ENCODE data around the gene STARD9. TPM values are rescaled to one million over a fixed set of nuclear protein-coding genes. Genes with fewer than 3 reads are reported as not detected.
"Not testable (repeated sequence)": the region's sequence is repeated elsewhere in the genome, so short reads cannot be mapped to it uniquely, and the experiment has no call there.

Gene STARD9
- polyA plus RNA-seq, 1 donor = 10.3 TPM

- DNase-seq = no peak
- H3K36me3 ChIP-seq (ENCODE audit: control insufficient read depth, insufficient read depth, low read length) = peaks cover 2% of the 10 kb centered on the region
- no peak overlapping the region for H3K4me3 ChIP-seq (ENCODE audit: low read length)
- H3K4me1 ChIP-seq (ENCODE audit: control insufficient read depth, insufficient read depth, low read length) = peaks cover 2% of the 10 kb centered on the region
- no peaks in the 10 kb centered on the region for H3K9me3 ChIP-seq (ENCODE audit: control insufficient read depth, low read depth, low read length)
- no peaks in the 10 kb centered on the region for H3K27me3 ChIP-seq (ENCODE audit: control insufficient read depth, insufficient read depth, low read length)
- no CpG with 5 or more reads among the region's 5 CpGs for WGBS (ENCODE audit: insufficient coverage, low lambda C conversion rate)
- no peak overlapping the region for H3K27ac ChIP-seq (ENCODE audit: low read length)
Observed at GRCh38 chr15:42590619-42591237, 15.3 kb downstream of the STARD9 start.

GRCh38 chr15:42591238-42591934, 16.0 kb downstream of the STARD9 start:
- H3K27me3 ChIP-seq (ENCODE audit: control insufficient read depth, insufficient read depth, low read length) = no peaks in the 10 kb centered on the region
- peaks cover 2% of the 10 kb centered on the region for H3K4me1 ChIP-seq (ENCODE audit: control insufficient read depth, insufficient read depth, low read length)
- no peak overlapping the region for H3K4me3 ChIP-seq (ENCODE audit: low read length)
- no peak overlapping the region for H3K27ac ChIP-seq (ENCODE audit: low read length)
- peak; percentile 26 to 40 for DNase-seq
- no peaks in the 10 kb centered on the region for H3K36me3 ChIP-seq (ENCODE audit: control insufficient read depth, insufficient read depth, low read length)
- H3K9me3 ChIP-seq (ENCODE audit: control insufficient read depth, low read depth, low read length) = no peaks in the 10 kb centered on the region
- 20% methylated on average over 1 of the region's 10 CpGs for WGBS (ENCODE audit: insufficient coverage, low lambda C conversion rate)

- Histone ChIP-seq H3K4me3 (ENCODE audit: low read length) (no peak overlapping the region), H3K9me3 (ENCODE audit: control insufficient read depth, low read depth, low read length) (no peaks in the 10 kb centered on the region), H3K27ac (ENCODE audit: low read length) (no peak overlapping the region), H3K36me3 (ENCODE audit: control insufficient read depth, insufficient read depth, low read length) (no peaks in the 10 kb centered on the region), H3K4me1 (ENCODE audit: control insufficient read depth, insufficient read depth, low read length) (peaks cover 2% of the 10 kb centered on the region), H3K27me3 (ENCODE audit: control insufficient read depth, insufficient read depth, low read length) (no peaks in the 10 kb centered on the region)
- DNase-seq = no peak
- WGBS (ENCODE audit: insufficient coverage, low lambda C conversion rate) = no CpG with 5 or more reads among the region's 3 CpGs
Observed at GRCh38 chr15:42592716-42593115, 17.3 kb downstream of the STARD9 start.

GRCh38 chr15:42593143-42593542, 17.7 kb downstream of the STARD9 start:
- no CpG with 5 or more reads among the region's 4 CpGs for WGBS (ENCODE audit: insufficient coverage, low lambda C conversion rate)
- H3K36me3 ChIP-seq (ENCODE audit: control insufficient read depth, insufficient read depth, low read length) = no peaks in the 10 kb centered on the region
- no peaks in the 10 kb centered on the region for H3K27me3 ChIP-seq (ENCODE audit: control insufficient read depth, insufficient read depth, low read length)
- no peak overlapping the region for H3K4me3 ChIP-seq (ENCODE audit: low read length)
- H3K9me3 ChIP-seq (ENCODE audit: control insufficient read depth, low read depth, low read length) = no peaks in the 10 kb centered on the region
- H3K4me1 ChIP-seq (ENCODE audit: control insufficient read depth, insufficient read depth, low read length) = peaks cover 2% of the 10 kb centered on the region
- DNase-seq = no peak
- peak overlapping the region; percentile 26 for H3K27ac ChIP-seq (ENCODE audit: low read length)

- H3K4me3 ChIP-seq (ENCODE audit: low read length) = no peak overlapping the region
- H3K27me3 ChIP-seq (ENCODE audit: control insufficient read depth, insufficient read depth, low read length) = no peaks in the 10 kb centered on the region
- no peaks in the 10 kb centered on the region for H3K9me3 ChIP-seq (ENCODE audit: control insufficient read depth, low read depth, low read length)
- no peak for DNase-seq
- H3K4me1 ChIP-seq (ENCODE audit: control insufficient read depth, insufficient read depth, low read length) = peaks cover 2% of the 10 kb centered on the region
- 100% methylated on average over 2 of the region's 5 CpGs for WGBS (ENCODE audit: insufficient coverage, low lambda C conversion rate)
- H3K36me3 ChIP-seq (ENCODE audit: control insufficient read depth, insufficient read depth, low read length) = no peaks in the 10 kb centered on the region
- H3K27ac ChIP-seq (ENCODE audit: low read length) = no peak overlapping the region
Observed at GRCh38 chr15:42594095-42594494, 18.7 kb downstream of the STARD9 start.

GRCh38 chr15:42595626-42596240, 20.3 kb downstream of the STARD9 start:
- 83% methylated on average over 2 of the region's 4 CpGs for WGBS (ENCODE audit: insufficient coverage, low lambda C conversion rate)
- peak; percentile 49 for DNase-seq

GRCh38 chr15:42601316-42601715, 25.9 kb downstream of the STARD9 start:
- H3K27me3 ChIP-seq (ENCODE audit: control insufficient read depth, insufficient read depth, low read length); H3K9me3 ChIP-seq (ENCODE audit: control insufficient read depth, low read depth, low read length); H3K4me1 ChIP-seq (ENCODE audit: control insufficient read depth, insufficient read depth, low read length); H3K27ac ChIP-seq (ENCODE audit: low read length); H3K4me3 ChIP-seq (ENCODE audit: low read length); H3K36me3 ChIP-seq (ENCODE audit: control insufficient read depth, insufficient read depth, low read length); DNase-seq: not testable (repeated sequence)
- WGBS (ENCODE audit: insufficient coverage, low lambda C conversion rate) = 100% methylated on average over 1 of the region's 30 CpGs

More at GRCh38 chr15:42595626-42596240, 20.3 kb downstream of the STARD9 start:
- Histone ChIP-seq H3K4me1 (ENCODE audit: control insufficient read depth, insufficient read depth, low read length) (peaks cover 2% of the 10 kb centered on the region), H3K9me3 (ENCODE audit: control insufficient read depth, low read depth, low read length) (no peaks in the 10 kb centered on the region), H3K4me3 (ENCODE audit: low read length) (no peak overlapping the region), H3K36me3 (ENCODE audit: control insufficient read depth, insufficient read depth, low read length) (no peaks in the 10 kb centered on the region), H3K27me3 (ENCODE audit: control insufficient read depth, insufficient read depth, low read length) (no peaks in the 10 kb centered on the region), H3K27ac (ENCODE audit: low read length) (peak overlapping the region; percentile 13)

- Histone ChIP-seq H3K27ac (ENCODE audit: low read length) (no peak overlapping the region), H3K9me3 (ENCODE audit: control insufficient read depth, low read depth, low read length) (no peaks in the 10 kb centered on the region), H3K36me3 (ENCODE audit: control insufficient read depth, insufficient read depth, low read length) (no peaks in the 10 kb centered on the region), H3K27me3 (ENCODE audit: control insufficient read depth, insufficient read depth, low read length) (no peaks in the 10 kb centered on the region), H3K4me3 (ENCODE audit: low read length) (no peak overlapping the region), H3K4me1 (ENCODE audit: control insufficient read depth, insufficient read depth, low read length) (peaks cover 3% of the 10 kb centered on the region)
- no CpG with 5 or more reads among the region's 3 CpGs for whole genome bisulfite sequencing (ENCODE audit: insufficient coverage, low lambda C conversion rate)
- no peak for DNase-seq
Observed at GRCh38 chr15:42602501-42602900, 27.1 kb downstream of the STARD9 start.

GRCh38 chr15:42603978-42604377, 28.6 kb downstream of the STARD9 start:
- peaks cover 3% of the 10 kb centered on the region for H3K4me1 ChIP-seq (ENCODE audit: control insufficient read depth, insufficient read depth, low read length)
- H3K4me3 ChIP-seq (ENCODE audit: low read length) = no peak overlapping the region
- H3K27ac ChIP-seq (ENCODE audit: low read length) = no peak overlapping the region
- 100% methylated on average over 2 of the region's 2 CpGs for WGBS (ENCODE audit: insufficient coverage, low lambda C conversion rate)
- DNase-seq = no peak
- no peaks in the 10 kb centered on the region for H3K27me3 ChIP-seq (ENCODE audit: control insufficient read depth, insufficient read depth, low read length)
- no peaks in the 10 kb centered on the region for H3K36me3 ChIP-seq (ENCODE audit: control insufficient read depth, insufficient read depth, low read length)
- no peaks in the 10 kb centered on the region for H3K9me3 ChIP-seq (ENCODE audit: control insufficient read depth, low read depth, low read length)

GRCh38 chr15:42604894-42605744, 29.7 kb downstream of the STARD9 start:
- H3K4me3 ChIP-seq (ENCODE audit: low read length) = no peak overlapping the region
- WGBS (ENCODE audit: insufficient coverage, low lambda C conversion rate) = no CpG with 5 or more reads among the region's 8 CpGs
- no peaks in the 10 kb centered on the region for H3K9me3 ChIP-seq (ENCODE audit: control insufficient read depth, low read depth, low read length)
- H3K27me3 ChIP-seq (ENCODE audit: control insufficient read depth, insufficient read depth, low read length) = no peaks in the 10 kb centered on the region
- H3K36me3 ChIP-seq (ENCODE audit: control insufficient read depth, insufficient read depth, low read length) = no peaks in the 10 kb centered on the region
- DNase-seq = peak in 1 of 2 donors; percentile 29
- peaks cover 3% of the 10 kb centered on the region for H3K4me1 ChIP-seq (ENCODE audit: control insufficient read depth, insufficient read depth, low read length)
- H3K27ac ChIP-seq (ENCODE audit: low read length) = peak overlapping the region; percentile 52
